ENCODE data around the gene ESRRB.
A peak's percentile ranks its signal among the peaks of the same experiment; 100 is the strongest.

ESRRB gene

DNA sequence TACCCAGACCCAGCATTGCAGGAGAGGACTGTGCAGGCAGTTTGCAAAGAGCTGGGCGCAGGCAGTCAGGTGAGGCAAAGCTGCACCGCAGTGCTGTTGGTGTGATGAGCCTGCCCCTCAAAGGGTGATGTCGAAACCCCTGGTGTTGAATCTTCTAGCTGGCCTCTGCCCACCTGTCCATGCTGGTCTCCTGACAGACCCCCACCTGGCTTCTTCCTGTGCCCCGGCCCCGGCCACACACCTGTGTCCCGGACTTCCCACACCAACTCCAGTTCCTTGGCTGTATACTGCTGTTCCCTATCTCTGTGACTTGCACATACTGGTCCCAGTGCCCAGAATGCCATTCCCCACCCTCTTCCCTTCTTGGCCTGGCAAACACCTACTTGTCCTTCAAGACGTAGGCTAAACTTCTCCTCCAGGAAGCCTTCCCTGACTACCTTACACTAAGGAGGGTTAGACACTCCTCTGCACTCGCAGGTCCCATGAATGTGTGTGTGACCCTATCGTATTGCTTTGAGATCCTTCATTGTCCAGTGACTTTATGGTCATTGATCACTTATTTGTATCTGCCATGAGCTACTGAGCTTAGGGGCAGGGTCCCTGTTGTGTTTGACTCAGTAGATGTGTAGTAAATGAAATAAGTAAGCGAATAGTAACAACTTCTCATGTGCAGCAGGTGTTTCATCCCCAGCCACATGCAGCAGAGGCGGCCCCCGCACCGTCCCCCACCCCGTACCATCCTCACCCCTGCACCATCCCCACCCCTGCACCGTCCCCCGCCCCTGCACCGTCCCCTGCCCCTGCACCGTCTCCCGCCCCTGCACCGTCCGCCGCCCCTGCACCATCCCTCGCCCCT is 37.4 kb downstream of the ESRRB start:
- no peak for DNase-seq

- no peak for DNase-seq
These were observed 38.1 kb downstream of the ESRRB start for GRCh38 chr14:76413962-76414600.

DNA sequence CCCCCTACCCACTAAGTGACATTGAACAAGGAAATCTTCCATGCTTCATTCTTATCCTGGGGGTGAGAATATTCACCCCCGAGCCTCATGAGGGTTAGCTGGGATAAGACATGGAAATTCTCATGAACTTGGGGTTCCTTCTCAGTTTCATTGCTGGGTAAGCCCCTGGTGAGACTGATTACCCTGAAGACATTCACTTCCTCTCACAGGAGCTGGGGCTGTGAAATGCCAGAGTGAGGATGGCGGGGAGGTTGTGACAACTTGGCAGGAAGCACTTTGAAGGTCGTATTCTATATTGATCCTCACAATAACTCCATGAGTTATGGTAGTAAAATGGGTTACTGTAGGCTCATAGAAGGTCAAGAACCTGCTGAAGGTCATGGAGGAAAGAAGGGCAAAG is 43.5 kb downstream of the ESRRB start:
- no peak for DNase-seq

GRCh38 chr14:76420827-76421226 is 44.9 kb downstream of the ESRRB start:
- DNase-seq = no peak

DNA sequence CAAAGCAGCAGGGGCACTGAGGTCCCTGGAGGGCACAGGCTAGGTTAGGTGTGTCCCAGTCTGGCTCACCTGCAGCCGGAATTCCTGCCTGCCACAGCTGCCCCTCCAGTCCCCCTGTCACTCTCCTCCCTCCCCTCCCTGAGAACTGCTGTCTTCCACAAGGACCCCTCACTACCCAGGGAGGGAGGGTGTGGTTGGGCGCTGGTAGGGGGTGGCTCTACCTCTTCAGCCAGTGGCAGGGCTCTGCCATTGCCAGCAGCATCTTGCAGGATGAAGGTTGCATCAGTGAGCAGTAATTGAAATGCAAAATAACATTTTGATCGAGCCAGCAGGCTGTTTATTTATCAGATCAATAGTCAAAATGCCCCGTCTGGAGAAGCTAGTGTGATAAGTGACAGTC is 45.7 kb downstream of the ESRRB start:
- no peak for DNase-seq

DNA sequence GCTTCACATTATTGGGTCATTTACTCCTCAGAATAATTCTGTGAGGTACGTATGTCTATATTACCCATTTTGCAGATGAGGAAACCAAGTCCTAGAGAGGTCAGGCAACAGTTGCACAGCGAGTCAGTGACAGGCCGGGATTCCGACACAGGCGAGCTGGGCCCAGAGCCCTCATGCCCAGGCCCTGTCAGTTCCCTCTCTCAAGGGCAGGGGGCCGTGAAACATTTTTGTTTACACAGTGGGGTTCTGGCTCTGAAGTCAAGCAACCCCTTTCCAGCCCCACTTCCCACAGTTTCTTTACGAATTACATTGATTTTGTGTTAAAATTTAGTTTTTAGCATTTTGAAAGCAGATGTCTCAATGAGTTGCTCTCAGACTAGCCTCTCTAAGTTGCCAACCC is 46.7 kb downstream of the ESRRB start:
- no peak for DNase-seq

DNA sequence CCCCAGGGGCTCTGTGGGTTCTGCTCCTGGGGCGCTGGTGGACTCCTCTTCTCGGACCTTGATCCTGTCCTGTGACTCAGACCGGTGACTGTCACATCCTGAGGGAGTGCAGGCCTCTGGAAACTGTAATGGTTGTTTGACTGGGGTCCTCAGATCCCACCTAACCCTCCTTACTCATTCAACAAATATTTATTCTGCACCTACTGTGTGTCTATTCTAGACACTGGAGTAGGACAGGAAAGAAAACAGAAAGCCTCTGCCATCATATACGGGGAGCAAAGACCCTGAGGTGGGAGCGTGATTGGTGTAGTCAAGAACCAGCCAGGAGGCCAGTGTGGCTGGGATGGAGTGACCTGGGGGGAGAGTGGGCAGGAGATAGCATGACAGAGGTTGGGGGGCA is 47.6 kb downstream of the ESRRB start:
- no peak for DNase-seq

DNA sequence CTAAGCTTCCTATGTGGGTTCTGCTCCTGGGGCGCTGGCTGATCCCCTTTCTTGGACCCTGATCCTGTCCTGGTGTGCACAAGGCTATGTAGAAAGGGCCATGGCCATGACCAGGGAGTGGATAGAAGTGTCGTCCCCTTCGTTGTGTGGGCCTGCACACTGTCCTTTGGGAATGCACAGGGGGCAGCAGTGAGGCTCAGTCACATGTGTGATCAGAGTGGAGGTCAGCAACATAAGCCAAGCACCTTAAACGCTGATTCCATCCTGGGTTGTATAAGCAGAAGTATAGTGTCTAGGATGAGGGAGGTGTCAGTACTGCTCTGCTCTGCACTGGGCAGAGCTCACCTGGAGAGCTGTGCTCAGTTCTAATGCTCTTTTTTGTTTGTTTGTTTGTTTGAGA is 48.4 kb downstream of the ESRRB start:
- DNase-seq = no peak

DNA sequence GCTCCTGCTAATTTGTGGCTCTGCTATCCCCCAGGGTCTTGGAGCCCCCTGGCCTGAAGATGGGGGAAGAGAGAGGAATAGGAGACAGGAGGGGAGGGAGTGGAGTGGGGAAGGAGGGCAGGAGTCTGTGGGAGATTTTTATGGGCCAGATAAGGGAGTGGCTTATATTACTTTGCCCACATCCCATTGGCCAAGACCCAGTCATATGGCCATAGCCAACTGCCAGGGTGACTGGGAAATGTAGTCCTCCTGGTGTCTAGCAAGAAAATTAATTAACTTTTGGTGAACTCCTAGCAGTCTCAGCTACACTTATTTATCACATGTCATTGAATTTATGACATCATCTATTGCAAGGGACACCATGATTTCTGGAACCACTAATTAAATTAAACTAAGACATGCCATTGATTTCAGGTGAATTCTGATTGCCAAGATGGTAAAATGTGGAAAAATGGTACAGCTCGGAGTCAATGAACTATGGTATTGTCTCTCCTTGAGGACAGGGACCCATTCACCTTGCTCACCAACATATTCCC is 50.3 kb downstream of the ESRRB start:
- DNase-seq = no peak

DNA sequence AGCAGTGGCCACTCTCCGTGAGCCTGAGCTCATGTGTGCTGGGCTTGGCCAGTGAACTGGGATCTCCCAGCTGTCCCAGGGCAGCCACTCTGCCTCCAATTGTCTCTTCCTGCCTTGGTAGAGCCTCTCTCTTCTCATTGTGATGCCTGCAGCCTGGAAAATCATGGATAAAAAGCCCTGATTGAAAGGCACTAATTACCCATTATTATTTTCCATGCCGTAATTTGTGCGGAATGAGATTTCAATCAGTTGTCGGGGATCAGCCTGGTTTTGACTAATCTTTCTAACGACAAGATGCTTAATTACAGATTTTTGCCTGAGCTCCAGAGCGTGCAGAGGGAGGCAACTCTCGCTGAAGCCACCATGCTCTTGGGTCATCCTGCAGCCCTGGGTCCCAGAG is 52.7 kb downstream of the ESRRB start:
- no peak for DNase-seq

- no peak for DNase-seq
These were observed 54.1 kb downstream of the ESRRB start for GRCh38 chr14:76430017-76430416.

DNA sequence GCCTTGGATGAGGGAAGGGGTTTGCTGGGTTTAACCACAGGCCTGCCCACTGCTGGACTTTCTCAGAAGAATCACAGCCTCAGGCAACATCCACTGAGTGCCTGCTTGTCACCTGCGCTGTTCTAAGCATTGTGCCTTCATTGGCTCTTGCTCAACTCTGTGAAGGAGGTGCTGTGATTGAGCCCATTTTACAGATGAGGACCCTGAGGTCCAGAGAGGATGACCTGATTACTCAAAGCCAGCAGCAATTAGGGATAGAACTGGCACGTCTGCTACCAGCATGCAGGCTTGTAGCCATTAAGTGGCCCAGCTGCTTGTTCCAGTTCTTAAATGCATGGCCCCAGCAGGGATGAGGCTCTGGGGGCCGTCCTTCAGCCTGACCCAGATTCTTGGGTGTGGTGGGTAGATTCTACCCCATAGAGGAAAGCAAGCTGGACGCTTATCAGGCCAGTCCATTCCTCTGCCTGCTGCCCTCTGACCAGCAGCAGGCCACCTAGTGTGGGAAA is 54.6 kb downstream of the ESRRB start:
- DNase-seq = no peak

GRCh38 chr14:76431538-76431937 is 55.6 kb downstream of the ESRRB start:
- DNase-seq = no peak

- no peak for DNase-seq
These were observed 57.2 kb downstream of the ESRRB start for GRCh38 chr14:76432827-76433752.

DNA sequence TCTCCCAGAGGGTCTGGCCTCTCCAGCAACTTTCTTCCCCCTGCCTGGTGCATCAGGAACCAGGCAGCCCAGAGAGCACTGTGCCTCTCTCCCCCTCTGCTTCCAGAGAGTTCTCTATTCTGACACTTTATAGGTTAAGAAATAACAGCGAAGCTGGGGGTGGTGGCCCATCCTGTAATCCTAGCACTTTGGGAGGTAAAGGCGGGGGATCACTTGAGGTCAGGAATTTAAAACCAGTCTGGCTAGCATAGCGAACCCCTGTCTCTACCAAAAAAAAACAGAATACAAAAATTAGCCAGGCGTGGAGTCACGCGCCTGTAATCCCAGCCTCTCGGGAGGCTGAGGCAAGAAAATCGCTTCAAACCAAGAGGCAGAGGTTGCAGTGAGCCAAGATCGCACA is 58.3 kb downstream of the ESRRB start:
- DNase-seq = no peak

DNA sequence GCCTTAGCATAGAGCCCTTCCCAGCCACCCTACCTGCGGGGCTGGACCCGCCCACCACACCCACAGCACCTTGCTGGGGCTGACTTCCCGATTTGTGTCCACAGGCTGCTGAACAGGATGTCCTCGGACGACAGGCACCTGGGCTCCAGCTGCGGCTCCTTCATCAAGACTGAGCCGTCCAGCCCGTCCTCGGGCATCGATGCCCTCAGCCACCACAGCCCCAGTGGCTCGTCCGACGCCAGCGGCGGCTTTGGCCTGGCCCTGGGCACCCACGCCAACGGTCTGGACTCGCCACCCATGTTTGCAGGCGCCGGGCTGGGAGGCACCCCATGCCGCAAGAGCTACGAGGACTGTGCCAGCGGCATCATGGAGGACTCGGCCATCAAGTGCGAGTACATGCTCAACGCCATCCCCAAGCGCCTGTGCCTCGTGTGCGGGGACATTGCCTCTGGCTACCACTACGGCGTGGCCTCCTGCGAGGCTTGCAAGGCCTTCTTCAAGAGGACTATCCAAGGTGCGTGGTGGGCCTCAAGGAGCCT is 63.4 kb downstream of the ESRRB start:
- no peak for DNase-seq

DNA sequence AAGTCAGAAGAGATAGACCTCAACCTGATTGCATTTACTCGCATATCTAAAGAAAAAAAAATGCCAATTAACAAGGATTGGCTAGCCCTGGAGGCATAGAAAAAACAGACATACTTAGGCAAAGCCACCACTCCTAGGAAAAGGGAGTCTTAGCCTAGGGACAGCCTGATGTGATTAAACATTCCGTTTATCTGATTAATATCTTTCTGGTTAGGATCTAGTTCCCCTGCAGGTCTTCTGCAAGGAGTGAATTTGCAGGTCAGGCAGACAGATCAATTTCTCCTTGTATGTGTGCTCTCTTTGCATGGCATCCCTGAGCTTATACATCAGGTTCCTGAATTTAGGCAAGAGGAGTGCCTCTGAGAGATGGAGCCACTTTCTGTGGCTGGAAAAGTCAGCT is 70.5 kb downstream of the ESRRB start:
- DNase-seq = no peak

DNA sequence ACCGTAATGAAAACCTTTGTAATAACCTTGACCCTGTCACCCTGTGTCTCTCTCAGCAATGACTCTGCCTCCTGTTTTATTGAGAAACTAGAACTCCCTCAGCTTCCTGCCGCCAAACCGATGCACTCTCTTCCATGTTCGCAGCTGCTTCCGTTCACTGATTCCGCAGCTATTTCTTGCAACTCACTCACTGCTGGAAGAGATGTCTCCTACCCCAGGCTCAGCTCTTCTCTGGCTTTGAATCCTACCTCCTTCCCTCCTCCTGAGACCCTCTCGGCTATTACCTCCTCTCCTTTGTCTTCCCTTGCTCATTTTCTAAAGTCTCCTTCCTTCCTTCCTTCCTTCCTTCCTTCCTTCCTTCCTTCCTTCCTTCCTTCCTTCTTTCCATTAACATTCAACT is 71.0 kb downstream of the ESRRB start:
- DNase-seq = no peak

DNA sequence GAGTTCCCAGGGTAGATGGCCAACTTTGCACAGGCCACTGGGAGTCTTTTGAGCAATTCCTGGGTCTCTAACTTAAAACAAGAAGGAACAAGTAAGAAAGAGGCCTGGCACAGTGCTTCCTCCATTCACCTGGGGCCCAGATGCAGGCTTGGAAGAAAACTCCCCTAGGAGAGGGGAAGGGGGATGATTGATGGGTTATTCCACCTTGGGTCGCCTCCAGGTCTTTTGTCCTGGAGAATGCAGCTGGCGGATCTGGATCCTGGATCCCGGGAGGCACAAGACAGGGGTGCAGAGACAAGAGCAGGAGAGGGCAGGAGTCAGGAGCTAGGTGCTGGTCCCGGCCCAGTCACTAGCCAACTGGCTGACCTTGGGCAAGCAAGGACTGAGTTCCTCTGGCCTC is 74.5 kb downstream of the ESRRB start:
- no peak for DNase-seq

- DNase-seq = peak; percentile 12
These were observed 80.3 kb downstream of the ESRRB start for GRCh38 chr14:76456200-76456599.

GRCh38 chr14:76456891-76457586 is 81.1 kb downstream of the ESRRB start:
- no peak for DNase-seq

DNA sequence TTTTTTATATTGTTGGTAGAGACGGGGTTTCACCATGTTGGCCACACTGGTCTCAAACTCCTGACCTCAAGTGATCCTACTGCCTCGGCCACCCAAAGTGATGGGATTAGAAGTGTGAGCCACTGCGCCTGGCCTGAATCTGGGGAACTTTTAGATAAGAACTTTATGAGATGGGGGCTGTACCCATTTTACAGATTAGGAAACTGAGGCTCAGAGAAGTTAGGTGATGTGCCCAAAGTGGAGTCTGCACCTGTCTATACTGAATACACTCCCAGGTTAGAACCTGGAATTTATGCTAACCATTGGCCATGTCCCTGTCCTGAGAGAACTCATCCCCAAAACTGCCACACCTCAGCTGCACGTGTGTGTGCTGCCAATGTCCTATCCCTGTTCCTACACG is 81.9 kb downstream of the ESRRB start:
- no peak for DNase-seq
